ENCODE results near the gene TMEM125. TPM values are rescaled to one million over a fixed set of nuclear protein-coding genes. Genes with fewer than 3 reads are reported as not detected.

The TMEM125 gene
- total and polyA plus RNA-seq, 2 of the 4 experiments (the other 2 are of a cell fraction), result under 0.01 to 0.03 TPM

DNA sequence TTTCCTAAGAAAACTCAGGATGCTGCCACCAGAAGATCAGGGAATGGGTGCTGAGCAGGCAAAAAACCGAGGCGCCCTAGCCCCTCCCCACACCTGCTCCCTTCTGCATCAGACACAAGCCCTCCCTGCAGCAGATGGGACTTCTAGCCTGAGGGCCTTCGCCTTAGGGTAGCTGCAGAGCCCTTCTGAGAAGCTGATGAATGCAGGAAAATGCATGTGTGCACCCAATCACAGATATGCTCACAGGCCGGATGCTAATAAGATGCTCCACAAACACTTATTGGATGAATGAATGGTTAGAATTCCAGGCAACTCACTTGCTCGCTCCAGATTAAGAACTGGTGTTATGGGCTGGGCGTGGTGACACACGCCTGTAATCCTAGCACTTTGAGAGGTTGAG is 22.4 kb downstream of the TMEM125 start:
- Histone ChIP-seq H3K27ac (ENCODE audit: insufficient read depth, low read length) (no peak overlapping the region), H2AK9ac (replicated peaks; ENCODE audit: low read depth, low read length, poor library complexity) (no peak overlapping the region), H4K91ac (ENCODE audit: insufficient read depth, low read depth, low read length) (no peak overlapping the region), H3K27me3 (ENCODE audit: control insufficient read depth, insufficient read depth, low read length) (peaks cover 20% of the 10 kb centered on the region), H3K56ac (ENCODE audit: extremely low read depth, insufficient read depth, low read length) (no peak overlapping the region), H3K36me3 (ENCODE audit: control insufficient read depth, insufficient read depth, low read length) (no peaks in the 10 kb centered on the region), H3K4ac (ENCODE audit: low read depth, low read length) (no peak overlapping the region; the same call in 1 of the 2 replicates), H3K23ac (ENCODE audit: low read depth, low read length) (no peak overlapping the region), H4K8ac (ENCODE audit: low read depth in 2 of 2, low read length in 2 of 2) (no peak overlapping the region), H3K4me1 (ENCODE audit: control insufficient read depth, insufficient read depth, low read length) (peaks cover 10% of the 10 kb centered on the region), H3K9me1 (ENCODE audit: insufficient read depth, low read length) (peaks cover 3% of the 10 kb centered on the region; the same call in 1 of the 2 replicates), H3K18ac (ENCODE audit: low read depth, low read length) (no peak overlapping the region), H2AK5ac (ENCODE audit: low read depth, low read length) (no peak overlapping the region), H3K4me2 (ENCODE audit: low read depth, low read length) (no peak overlapping the region), H2BK120ac (ENCODE audit: low read depth, low read length) (no peak overlapping the region), H2BK15ac (ENCODE audit: low read depth, low read length) (no peak overlapping the region), H2BK20ac (ENCODE audit: low read depth, low read length) (no peak overlapping the region), H3K9ac (ENCODE audit: low read depth, low read length) (no peak overlapping the region), H3K79me1 (ENCODE audit: low read depth in 1 of 2, low read length in 2 of 2) (no peaks in the 10 kb centered on the region), H2BK5ac (ENCODE audit: low read depth, low read length, poor library complexity, severe bottlenecking) (no peak overlapping the region), H2AFZ (replicated peaks; ENCODE audit: low read length, poor library complexity) (no peak overlapping the region), H4K20me1 (ENCODE audit: insufficient read depth, low read length) (no peaks in the 10 kb centered on the region), H3K4me3 (ENCODE audit: insufficient read depth, low read depth, low read length) (no peak overlapping the region), H3K9me3 (ENCODE audit: control insufficient read depth, insufficient read depth, low read length) (no peaks in the 10 kb centered on the region), H4K5ac (ENCODE audit: low read depth, low read length) (no peak overlapping the region), H3K14ac (replicated peaks; ENCODE audit: low read depth, low read length) (no peak overlapping the region)
- in situ Hi-C loops (cut with MboI; ENCODE audit: low sequenced_read_pairs) (no loop called here), intact Hi-C loops (cut with micrococcal nuclease) (no loop called here), dilution Hi-C loops (cut with HindIII; ENCODE audit: low sequenced_read_pairs, unreplicated experiment) (no loop called here)
- POLR2A ChIA-PET (ENCODE audit: unreplicated experiment), result interaction anchor here (0.6 kb wide), 1 partner anchor 90 kb away, joined by 8 read pairs; no protein-coding TSS in a partner anchor
- TF ChIP-seq MAZ (IDR thresholded peaks at IDR 0.05; ENCODE audit: borderline replicate concordance, low read depth, low read length), result no peak
- TF ChIP-seq, protein P1, sequence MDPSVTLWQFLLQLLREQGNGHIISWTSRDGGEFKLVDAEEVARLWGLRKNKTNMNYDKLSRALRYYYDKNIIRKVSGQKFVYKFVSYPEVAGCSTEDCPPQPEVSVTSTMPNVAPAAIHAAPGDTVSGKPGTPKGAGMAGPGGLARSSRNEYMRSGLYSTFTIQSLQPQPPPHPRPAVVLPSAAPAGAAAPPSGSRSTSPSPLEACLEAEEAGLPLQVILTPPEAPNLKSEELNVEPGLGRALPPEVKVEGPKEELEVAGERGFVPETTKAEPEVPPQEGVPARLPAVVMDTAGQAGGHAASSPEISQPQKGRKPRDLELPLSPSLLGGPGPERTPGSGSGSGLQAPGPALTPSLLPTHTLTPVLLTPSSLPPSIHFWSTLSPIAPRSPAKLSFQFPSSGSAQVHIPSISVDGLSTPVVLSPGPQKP (IDR thresholded peaks at IDR 0.05; ENCODE audit: borderline replicate concordance, low read depth, low read length), result no peak
- TF ChIP-seq, protein P2, sequence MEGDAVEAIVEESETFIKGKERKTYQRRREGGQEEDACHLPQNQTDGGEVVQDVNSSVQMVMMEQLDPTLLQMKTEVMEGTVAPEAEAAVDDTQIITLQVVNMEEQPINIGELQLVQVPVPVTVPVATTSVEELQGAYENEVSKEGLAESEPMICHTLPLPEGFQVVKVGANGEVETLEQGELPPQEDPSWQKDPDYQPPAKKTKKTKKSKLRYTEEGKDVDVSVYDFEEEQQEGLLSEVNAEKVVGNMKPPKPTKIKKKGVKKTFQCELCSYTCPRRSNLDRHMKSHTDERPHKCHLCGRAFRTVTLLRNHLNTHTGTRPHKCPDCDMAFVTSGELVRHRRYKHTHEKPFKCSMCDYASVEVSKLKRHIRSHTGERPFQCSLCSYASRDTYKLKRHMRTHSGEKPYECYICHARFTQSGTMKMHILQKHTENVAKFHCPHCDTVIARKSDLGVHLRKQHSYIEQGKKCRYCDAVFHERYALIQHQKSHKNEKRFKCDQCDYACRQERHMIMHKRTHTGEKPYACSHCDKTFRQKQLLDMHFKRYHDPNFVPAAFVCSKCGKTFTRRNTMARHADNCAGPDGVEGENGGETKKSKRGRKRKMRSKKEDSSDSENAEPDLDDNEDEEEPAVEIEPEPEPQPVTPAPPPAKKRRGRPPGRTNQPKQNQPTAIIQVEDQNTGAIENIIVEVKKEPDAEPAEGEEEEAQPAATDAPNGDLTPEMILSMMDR (conservative IDR thresholded peaks at IDR 0.05; ENCODE audit: low read depth, low read length), result no peak
- no peak for TF ChIP-seq RCOR1 (IDR thresholded peaks at IDR 0.05; ENCODE audit: insufficient replicate concordance, low read length)
- no peak for TF ChIP-seq FOS (IDR thresholded peaks at IDR 0.05; ENCODE audit: low read depth, low read length)
- TF ChIP-seq CHD1 (IDR thresholded peaks at IDR 0.05; ENCODE audit: low read depth, low read length), result no peak
- TF ChIP-seq RFX5 (IDR thresholded peaks at IDR 0.05; ENCODE audit: low read depth, low read length), result no peak
- TF ChIP-seq, protein P3, sequence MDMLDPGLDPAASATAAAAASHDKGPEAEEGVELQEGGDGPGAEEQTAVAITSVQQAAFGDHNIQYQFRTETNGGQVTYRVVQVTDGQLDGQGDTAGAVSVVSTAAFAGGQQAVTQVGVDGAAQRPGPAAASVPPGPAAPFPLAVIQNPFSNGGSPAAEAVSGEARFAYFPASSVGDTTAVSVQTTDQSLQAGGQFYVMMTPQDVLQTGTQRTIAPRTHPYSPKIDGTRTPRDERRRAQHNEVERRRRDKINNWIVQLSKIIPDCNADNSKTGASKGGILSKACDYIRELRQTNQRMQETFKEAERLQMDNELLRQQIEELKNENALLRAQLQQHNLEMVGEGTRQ (IDR thresholded peaks at IDR 0.05; ENCODE audit: low read depth, low read length), result no peak
- TF ChIP-seq SMC3 (IDR thresholded peaks at IDR 0.05; ENCODE audit: low read depth, low read length), result no peak
- TF ChIP-seq POLR2A (IDR thresholded peaks at IDR 0.05; ENCODE audit: low read depth, low read length), result no peak
- no peak for TF ChIP-seq CEBPB (IDR thresholded peaks at IDR 0.05; ENCODE audit: low read depth, low read length)
- TF ChIP-seq BHLHE40 (IDR thresholded peaks at IDR 0.05; ENCODE audit: low read depth, low read length), result no peak
- no peak for TF ChIP-seq MXI1 (IDR thresholded peaks at IDR 0.05; ENCODE audit: borderline replicate concordance, low read depth, low read length)
- TF ChIP-seq NFE2L2 (IDR thresholded peaks at IDR 0.05; ENCODE audit: low read depth, low read length), result no peak
- TF ChIP-seq MAFK (IDR thresholded peaks at IDR 0.05; ENCODE audit: low read depth, low read length), result no peak
- TF ChIP-seq RAD21 (IDR thresholded peaks at IDR 0.05; ENCODE audit: low read length), result no peak
- no peak for ATAC-seq (ENCODE audit: low read depth)
- CTCF ChIA-PET, result no interaction called here
- BruUV-seq (replicated peaks), result no TSS peak
- DNase-seq, result no peak
- no CpG with 5 or more reads among the region's 7 CpGs for WGBS, 2 experiments (ENCODE audit: extremely low coverage in 2 of 2, insufficient read length in 1 of 2)

Measured in IMR-90 (cell line).